GM12878 (cell line): ENCODE data around the gene SDHAF1. TPM values are rescaled to one million over a fixed set of nuclear protein-coding genes. Genes with fewer than 3 reads are reported as not detected.

ENCODE experiments used
- ATAC-seq: fragments of 200-7000 bp; cut with Tn5 transposase; 3 replicates; pipeline ENCODE4 v1.9.1; 2020; ENCODE audit warnings: mild to moderate bottlenecking, moderate library complexity
- BruUV-seq: library from RNA; stranded (reverse); fragments of 400-500 nt; replicated peaks from 2 replicates; lab custom pipeline; 2021; lab: Mats Ljungman, UMichigan
- CTCF ChIA-PET: fragments of 300-600 bp; sonication (Branson Sonifier 250); formaldehyde crosslinking; extraction: SDS; loops from one replicate; lab custom pipeline; 2021; ENCODE audit warnings: inconsistent platforms; lab: Yijun Ruan, JAX
- POLR2A ChIA-PET: fragments of 350-600 bp; formaldehyde crosslinking; extraction: SDS; loops from one replicate; lab custom pipeline; 2021; ENCODE audit warnings: inconsistent platforms; lab: Charles Lee
- RAD21 ChIA-PET: fragments of 300-600 bp; sonication (Branson Sonifier 250); formaldehyde crosslinking; loops from one replicate; lab custom pipeline; 2023; ENCODE audit warnings: antibody characterized with exemption; ENCODE audit not compliant: unreplicated experiment; lab: Charles Lee
- SMC1A ChIA-PET: fragments of 300-600 bp; sonication (Branson Sonifier 250); formaldehyde crosslinking; loops from one replicate; lab custom pipeline; 2023; ENCODE audit not compliant: unreplicated experiment, uncharacterized antibody; lab: Charles Lee
- DNase-seq: peaks from one replicate; pipeline ENCODE4 v3.0.0-alpha.2; 2011; ENCODE audit warnings: low read depth, low spot score
- FAIRE-seq: peaks from 3 replicates; lab custom pipeline; 2011; peaks lifted over from hg19 to GRCh38; lab: Jason Lieb, UNC
- H2AFZ ChIP-seq: 2 replicates; pipeline ENCODE4 v1.6.0; 2011; ENCODE audit warnings: low read depth, low read length, control low read depth; ENCODE audit not compliant: control insufficient read depth
- H3K27ac ChIP-seq: 2 replicates; pipeline ENCODE4 v1.5.1; 2011; ENCODE audit warnings: control low read depth; ENCODE audit not compliant: control insufficient read depth, insufficient read depth
- H3K27me3 ChIP-seq, 2 experiments: replicated peaks in 1 of 2; 2 replicates each; pipeline versions ENCODE4 v1.6.0 to v1.6.1; 2011; ENCODE audit warnings: low read length in 1 of 2; ENCODE audit not compliant: control insufficient read depth in 2 of 2, insufficient read depth in 2 of 2
- H3K36me3 ChIP-seq, 2 experiments: 2 replicates each; pipeline ENCODE4 v1.5.1; 2011; ENCODE audit warnings: low read length in 1 of 2; ENCODE audit not compliant: control insufficient read depth in 2 of 2, insufficient read depth in 2 of 2
- H3K4me1 ChIP-seq: 2 replicates; pipeline ENCODE4 v1.6.1; 2011; ENCODE audit warnings: mild to moderate bottlenecking, low read length, moderate library complexity, mixed read lengths; ENCODE audit not compliant: control insufficient read depth, insufficient read depth
- H3K4me2 ChIP-seq: 2 replicates; pipeline ENCODE4 v1.6.0; 2011; ENCODE audit warnings: control low read depth; ENCODE audit not compliant: control insufficient read depth, insufficient read depth
- H3K4me3 ChIP-seq: fragments of 200-600 bp; sonication (generic); 2 replicates; pipeline ENCODE4 v1.5.1; 2016
- H3K79me2 ChIP-seq: 2 replicates; pipeline ENCODE4 v1.6.0; 2011; ENCODE audit warnings: low read length; ENCODE audit not compliant: control insufficient read depth, insufficient read depth
- H3K9ac ChIP-seq: 2 replicates; pipeline ENCODE4 v1.8.0; 2011; ENCODE audit warnings: low read length, control low read depth, mixed read lengths; ENCODE audit not compliant: control insufficient read depth, insufficient read depth
- H3K9me3 ChIP-seq: replicated peaks from 3 replicates; pipeline ENCODE4 v1.5.1; 2011; ENCODE audit warnings: mild to moderate bottlenecking, low read length; ENCODE audit not compliant: control insufficient read depth, insufficient read depth
- H4K20me1 ChIP-seq: 2 replicates; pipeline ENCODE4 v1.6.0; 2011; ENCODE audit not compliant: control insufficient read depth, insufficient read depth
- ASH2L ChIP-seq: fragments of 300-600, 200-600 bp; sonication (generic); IDR thresholded peaks from 2 replicates; pipeline ENCODE4 v1.6.1; 2017; ENCODE audit warnings: low read depth, mild to moderate bottlenecking, borderline replicate concordance
- E2F8 ChIP-seq: fragments of 450-650 bp; IDR thresholded peaks from 2 replicates; pipeline ENCODE4 v1.6.1; 2018; ENCODE audit warnings: mild to moderate bottlenecking, low read depth, moderate library complexity; ENCODE audit not compliant: partially characterized antibody
- ETV6 ChIP-seq, 2 experiments: fragments of 450-650 bp in 1 of 2; IDR thresholded peaks in 1 of 2; conservative IDR thresholded peaks in 1 of 2; 2 replicates each; pipeline ENCODE4 v1.6.1; 2014; ENCODE audit warnings: antibody characterized with exemption in 1 of 2, borderline replicate concordance in 1 of 2, low read depth in 1 of 2, mild to moderate bottlenecking in 1 of 2, moderate library complexity in 1 of 2
- MYB ChIP-seq: fragments of 150-350 bp; IDR thresholded peaks from 2 replicates; pipeline ENCODE4 v1.6.1; 2014; ENCODE audit warnings: mild to moderate bottlenecking, low read depth, low read length, borderline replicate concordance
- NR2F1 ChIP-seq: fragments of 450-650 bp; conservative IDR thresholded peaks from 2 replicates; pipeline ENCODE4 v1.6.1; 2017; ENCODE audit warnings: mild to moderate bottlenecking
- NRF1 ChIP-seq: conservative IDR thresholded peaks from 2 replicates; pipeline ENCODE4 v1.6.1; 2011; ENCODE audit warnings: mild to moderate bottlenecking, low read depth, low read length, improper control_type of control experiment
- PBX3 ChIP-seq: IDR thresholded peaks from 2 replicates; pipeline ENCODE4 v1.6.1; 2011; ENCODE audit warnings: mild to moderate bottlenecking, low read depth, low read length, moderate library complexity; ENCODE audit not compliant: insufficient replicate concordance
- RELB ChIP-seq: fragments of 450-650 bp; IDR thresholded peaks from 2 replicates; pipeline ENCODE4 v1.6.1; 2017; ENCODE audit warnings: low read depth, mild to moderate bottlenecking, moderate library complexity
- ZBTB11 ChIP-seq: fragments of 450-650 bp; formaldehyde crosslinking; IDR thresholded peaks from 2 replicates; pipeline ENCODE4 v1.5.0; 2022; ENCODE audit warnings: mild to moderate bottlenecking, missing genetic modification characterization
- ZNF217 ChIP-seq: fragments of 450-650 bp; IDR thresholded peaks from 2 replicates; pipeline ENCODE4 v1.6.1; 2017; ENCODE audit warnings: antibody characterized with exemption, mild to moderate bottlenecking
- WGBS: methylation state at CpG from one replicate; pipeline ENCODE4 v1.1.6; 2016; ENCODE audit warnings: low lambda C conversion rate; ENCODE audit not compliant: insufficient replicate concordance, insufficient coverage; ENCODE audit errors: missing lambda C conversion rate; 5-methylcytosine and 5-hydroxymethylcytosine counted together
- in situ Hi-C: fragments of 300-500 bp; cut with MboI; formaldehyde crosslinking; loops from 9 replicates; pipeline ENCODE4 v1.14.3; 2018; ENCODE audit warnings: mixed read lengths
- intact Hi-C: fragments of 100-400 bp; cut with micrococcal nuclease; formaldehyde crosslinking; loops from one replicate; pipeline ENCODE4 v1.14.2; 2022; ENCODE audit not compliant: unreplicated experiment
- polyA plus RNA-seq, 11 experiments: library from polyadenylated mRNA; depleted of rRNA in 4 of 11; unstranded in 6 of 11; stranded (reverse) in 5 of 11; fragments of >200 nt; fragmentation: Nextera tagmentation in 4 of 11; fragmentation: Illumina TruSeq in 1 of 11; extraction: Ambion mirVana in 4 of 11; extraction: Trizol in 1 of 11; gene quantifications; 1 replicate in 1 of 11; 2 replicates in 10 of 11; pipeline versions ENCODE4 v1.2.1 to v1.2.3, GENCODE V29; 2011 to 2016; ENCODE audit warnings: inconsistent platforms in 2 of 11, missing spikeins in 2 of 11, low read depth in 1 of 11
- total RNA-seq, 4 experiments: library from RNA; depleted of rRNA in 3 of 4; stranded (reverse); fragments of >200 nt in 3 of 4; fragmentation: Illumina TruSeq in 1 of 4; extraction: Trizol in 1 of 4; gene quantifications; 2 replicates each; pipeline versions ENCODE4 v1.2.1 to v1.2.3, GENCODE V29; 2013 to 2021

Gene SDHAF1
- total and polyA plus RNA-seq, 10 of the 15 experiments (the other 5 are each of a cell fraction or from before 2014, with no cell fraction given), result 0.74 to 45.6 (median 24.4) TPM

- TF ChIP-seq PBX3, result no peak
- no peak for TF ChIP-seq MYB
- TF ChIP-seq NR2F1, result no peak
- no peak for TF ChIP-seq ETV6 (conservative IDR thresholded peaks at IDR 0.05 in 1 of 2, IDR thresholded peaks at IDR 0.05 in 1 of 2; ENCODE audit: borderline replicate concordance in 1 of 2, low read depth in 1 of 2)
- TF ChIP-seq ZNF217, result no peak
- no peak for TF ChIP-seq ASH2L
Measured at GRCh38 chr19:35949131-35949530, 45.9 kb upstream of the SDHAF1 start (continued).

GRCh38 chr19:35955881-35956634, 38.9 kb upstream of the SDHAF1 start:
- Histone ChIP-seq H4K20me1 (no peaks in the 10 kb centered on the region), H3K4me2 (no peak overlapping the region), H2AFZ (no peak overlapping the region), H3K27ac (no peak overlapping the region), H3K27me3 (peaks cover 7 to 18% of the 10 kb centered on the region in 2 experiments), H3K9me3 (no peaks in the 10 kb centered on the region), H3K9ac (no peak overlapping the region), H3K4me1 (peaks cover 8% of the 10 kb centered on the region), H3K4me3 (no peak overlapping the region), H3K79me2 (no peaks in the 10 kb centered on the region), H3K36me3 (no peaks in the 10 kb centered on the region)
- ChIA-PET RAD21 (no interaction called here), POLR2A (interaction anchor here (0.6 to 0.7 kb wide), 2 partner anchors 76 to 199 kb away, joined by 3 to 4 read pairs; partner anchors contain the start of gene HSPB6), CTCF (interaction anchor here (1.2 kb wide), 1 partner anchor 13 kb away, joined by 3 read pairs; no protein-coding TSS in a partner anchor), SMC1A (no interaction called here)
- FAIRE-seq (no peak), DNase-seq (no peak), ATAC-seq (no peak)
- in situ Hi-C loops, result no loop called here
- intact Hi-C loops, result no loop called here
- 63% methylated on average over 4 of the region's 6 CpGs for WGBS
- no TSS peak for BruUV-seq
- TF ChIP-seq RELB, result no peak
- no peak for TF ChIP-seq ZBTB11
- no peak for TF ChIP-seq NRF1
- no peak for TF ChIP-seq ETV6 (conservative IDR thresholded peaks at IDR 0.05 in 1 of 2, IDR thresholded peaks at IDR 0.05 in 1 of 2; ENCODE audit: borderline replicate concordance in 1 of 2, low read depth in 1 of 2)
- no peak for TF ChIP-seq E2F8
